Measurements from ENCODE around the gene GRIA1. TPM values are rescaled to one million over a fixed set of nuclear protein-coding genes. Genes with fewer than 3 reads are reported as not detected.

Gene GRIA1
- total RNA-seq, 1 donor from 2014 or later = not detected

- Mint-ChIP-seq H3K4me1 (ENCODE audit: low read depth, unreplicated experiment) (peaks cover 2% of the 10 kb centered on the region), H3K27me3 (ENCODE audit: unreplicated experiment) (peaks cover 2% of the 10 kb centered on the region), H3K36me3 (ENCODE audit: unreplicated experiment) (no peaks in the 10 kb centered on the region), H3K27ac (ENCODE audit: unreplicated experiment) (no peak overlapping the region), H3K4me3 (ENCODE audit: unreplicated experiment) (no peak overlapping the region), H3K9me3 (ENCODE audit: unreplicated experiment) (peaks cover 1% of the 10 kb centered on the region)
- no peak for DNase-seq
- no peak for TF ChIP-seq CTCF (IDR thresholded peaks at IDR 0.05; ENCODE audit: partially characterized antibody, unreplicated experiment)
Observed at GRCh38 chr5:153544706-153545105, 54.2 kb downstream of the GRIA1 start.

- Mint-ChIP-seq H3K27me3 (ENCODE audit: unreplicated experiment) (peaks cover 2% of the 10 kb centered on the region), H3K36me3 (ENCODE audit: unreplicated experiment) (no peaks in the 10 kb centered on the region), H3K27ac (ENCODE audit: unreplicated experiment) (no peak overlapping the region), H3K4me3 (ENCODE audit: unreplicated experiment) (no peak overlapping the region), H3K4me1 (ENCODE audit: low read depth, unreplicated experiment) (peaks cover 5% of the 10 kb centered on the region), H3K9me3 (ENCODE audit: unreplicated experiment) (peaks cover 1% of the 10 kb centered on the region)
- no peak for DNase-seq
- no peak for TF ChIP-seq CTCF (IDR thresholded peaks at IDR 0.05; ENCODE audit: partially characterized antibody, unreplicated experiment)
Observed at GRCh38 chr5:153546566-153546965, 56.1 kb downstream of the GRIA1 start.

- Mint-ChIP-seq H3K4me1 (ENCODE audit: low read depth, unreplicated experiment) (peaks cover 9% of the 10 kb centered on the region), H3K27ac (ENCODE audit: unreplicated experiment) (no peak overlapping the region), H3K36me3 (ENCODE audit: unreplicated experiment) (no peaks in the 10 kb centered on the region), H3K4me3 (ENCODE audit: unreplicated experiment) (no peak overlapping the region), H3K9me3 (ENCODE audit: unreplicated experiment) (peaks cover 2% of the 10 kb centered on the region), H3K27me3 (ENCODE audit: unreplicated experiment) (peaks cover 2% of the 10 kb centered on the region)
- DNase-seq = no peak
- TF ChIP-seq CTCF (IDR thresholded peaks at IDR 0.05; ENCODE audit: partially characterized antibody, unreplicated experiment) = no peak
Observed at GRCh38 chr5:153551537-153552079, 61.1 kb downstream of the GRIA1 start.

GRCh38 chr5:153552886-153553285 lies 62.4 kb downstream of the GRIA1 start:
- Mint-ChIP-seq H3K4me3 (ENCODE audit: unreplicated experiment) (no peak overlapping the region), H3K27me3 (ENCODE audit: unreplicated experiment) (peaks cover 2% of the 10 kb centered on the region), H3K4me1 (ENCODE audit: low read depth, unreplicated experiment) (peaks cover 7% of the 10 kb centered on the region), H3K36me3 (ENCODE audit: unreplicated experiment) (no peaks in the 10 kb centered on the region), H3K9me3 (ENCODE audit: unreplicated experiment) (peaks cover 2% of the 10 kb centered on the region), H3K27ac (ENCODE audit: unreplicated experiment) (no peak overlapping the region)
- no peak for TF ChIP-seq CTCF (IDR thresholded peaks at IDR 0.05; ENCODE audit: partially characterized antibody, unreplicated experiment)
- DNase-seq = no peak

- Mint-ChIP-seq H3K4me1 (ENCODE audit: low read depth, unreplicated experiment) (peaks cover 7% of the 10 kb centered on the region), H3K4me3 (ENCODE audit: unreplicated experiment) (no peak overlapping the region), H3K36me3 (ENCODE audit: unreplicated experiment) (no peaks in the 10 kb centered on the region), H3K27ac (ENCODE audit: unreplicated experiment) (no peak overlapping the region), H3K9me3 (ENCODE audit: unreplicated experiment) (peaks cover 2% of the 10 kb centered on the region), H3K27me3 (ENCODE audit: unreplicated experiment) (peaks cover 2% of the 10 kb centered on the region)
- no peak for DNase-seq
- no peak for TF ChIP-seq CTCF (IDR thresholded peaks at IDR 0.05; ENCODE audit: partially characterized antibody, unreplicated experiment)
Observed at GRCh38 chr5:153555420-153556114, 65.1 kb downstream of the GRIA1 start.
